ENCODE data around the gene RHBDF1. TPM values are rescaled to one million over a fixed set of nuclear protein-coding genes. Genes with fewer than 3 reads are reported as not detected.

RHBDF1 gene
- total and polyA plus RNA-seq, 9 of the 15 experiments (the other 6 are each of a cell fraction or from before 2014, with no cell fraction given), result 1.0 to 8.2 (median 4.2) TPM

DNA sequence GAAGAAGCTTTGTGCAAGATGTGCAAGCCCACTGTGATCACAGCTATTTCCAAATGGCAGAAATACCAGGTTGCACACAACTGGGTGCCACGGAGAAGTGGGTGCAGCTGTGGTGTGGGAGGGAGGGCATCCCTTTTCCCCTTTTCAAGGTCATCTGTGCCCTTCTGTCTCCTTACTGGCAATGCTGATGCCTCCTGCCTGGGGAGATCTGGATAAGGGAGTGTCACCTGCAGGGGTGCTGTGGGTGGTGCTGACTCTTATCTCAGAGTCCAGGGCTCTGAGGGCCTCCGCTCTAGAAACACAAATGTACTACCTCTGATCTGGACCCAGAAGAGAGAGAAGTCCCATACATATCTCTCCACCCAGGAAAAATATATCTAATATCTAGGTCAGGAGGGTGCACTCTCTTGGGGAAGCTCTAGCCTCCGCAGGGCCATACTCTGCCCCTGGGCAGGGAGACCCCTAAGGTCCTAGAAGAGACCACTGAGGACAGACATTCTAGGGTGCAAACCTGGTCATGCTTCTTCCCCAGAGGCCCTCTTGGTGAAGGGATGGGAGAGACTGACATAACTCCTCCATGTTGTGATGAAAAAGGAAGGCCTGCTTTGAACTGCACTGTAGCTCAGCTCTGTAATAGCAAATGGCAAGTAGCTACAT lies 47.5 kb upstream of the RHBDF1 start (continued):
- TF ChIP-seq, protein P1, sequence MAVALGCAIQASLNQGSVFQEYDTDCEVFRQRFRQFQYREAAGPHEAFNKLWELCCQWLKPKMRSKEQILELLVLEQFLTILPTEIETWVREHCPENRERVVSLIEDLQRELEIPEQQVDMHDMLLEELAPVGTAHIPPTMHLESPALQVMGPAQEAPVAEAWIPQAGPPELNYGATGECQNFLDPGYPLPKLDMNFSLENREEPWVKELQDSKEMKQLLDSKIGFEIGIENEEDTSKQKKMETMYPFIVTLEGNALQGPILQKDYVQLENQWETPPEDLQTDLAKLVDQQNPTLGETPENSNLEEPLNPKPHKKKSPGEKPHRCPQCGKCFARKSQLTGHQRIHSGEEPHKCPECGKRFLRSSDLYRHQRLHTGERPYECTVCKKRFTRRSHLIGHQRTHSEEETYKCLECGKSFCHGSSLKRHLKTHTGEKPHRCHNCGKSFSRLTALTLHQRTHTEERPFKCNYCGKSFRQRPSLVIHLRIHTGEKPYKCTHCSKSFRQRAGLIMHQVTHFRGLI (CRISPR knock-in tag; IDR thresholded peaks at IDR 0.05), result 0 out of 2 replicates have a peak, but pooled peaks have one; percentile 43
- TF ChIP-seq ZNF277 (CRISPR knock-in tag; IDR thresholded peaks at IDR 0.05; ENCODE audit: borderline replicate concordance), result no peak
- TF ChIP-seq NFATC3 (IDR thresholded peaks at IDR 0.05), result no peak
- TF ChIP-seq E2F3 (CRISPR knock-in tag; IDR thresholded peaks at IDR 0.05), result no peak
- TF ChIP-seq, protein P2, sequence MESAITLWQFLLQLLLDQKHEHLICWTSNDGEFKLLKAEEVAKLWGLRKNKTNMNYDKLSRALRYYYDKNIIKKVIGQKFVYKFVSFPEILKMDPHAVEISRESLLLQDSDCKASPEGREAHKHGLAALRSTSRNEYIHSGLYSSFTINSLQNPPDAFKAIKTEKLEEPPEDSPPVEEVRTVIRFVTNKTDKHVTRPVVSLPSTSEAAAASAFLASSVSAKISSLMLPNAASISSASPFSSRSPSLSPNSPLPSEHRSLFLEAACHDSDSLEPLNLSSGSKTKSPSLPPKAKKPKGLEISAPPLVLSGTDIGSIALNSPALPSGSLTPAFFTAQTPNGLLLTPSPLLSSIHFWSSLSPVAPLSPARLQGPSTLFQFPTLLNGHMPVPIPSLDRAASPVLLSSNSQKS (CRISPR knock-in tag; IDR thresholded peaks at IDR 0.05), result no peak
- TF ChIP-seq ZNF143 (CRISPR knock-in tag; IDR thresholded peaks at IDR 0.05), result no peak; the same call in 1 of the 2 replicates
- no peak for TF ChIP-seq KAT7 (CRISPR knock-in tag; IDR thresholded peaks at IDR 0.05; ENCODE audit: borderline replicate concordance)
- peak; percentile 76; the same call in 1 of the 2 replicates for TF ChIP-seq ZNF766 (CRISPR knock-in tag; conservative IDR thresholded peaks at IDR 0.05)
- TF ChIP-seq, protein P3, sequence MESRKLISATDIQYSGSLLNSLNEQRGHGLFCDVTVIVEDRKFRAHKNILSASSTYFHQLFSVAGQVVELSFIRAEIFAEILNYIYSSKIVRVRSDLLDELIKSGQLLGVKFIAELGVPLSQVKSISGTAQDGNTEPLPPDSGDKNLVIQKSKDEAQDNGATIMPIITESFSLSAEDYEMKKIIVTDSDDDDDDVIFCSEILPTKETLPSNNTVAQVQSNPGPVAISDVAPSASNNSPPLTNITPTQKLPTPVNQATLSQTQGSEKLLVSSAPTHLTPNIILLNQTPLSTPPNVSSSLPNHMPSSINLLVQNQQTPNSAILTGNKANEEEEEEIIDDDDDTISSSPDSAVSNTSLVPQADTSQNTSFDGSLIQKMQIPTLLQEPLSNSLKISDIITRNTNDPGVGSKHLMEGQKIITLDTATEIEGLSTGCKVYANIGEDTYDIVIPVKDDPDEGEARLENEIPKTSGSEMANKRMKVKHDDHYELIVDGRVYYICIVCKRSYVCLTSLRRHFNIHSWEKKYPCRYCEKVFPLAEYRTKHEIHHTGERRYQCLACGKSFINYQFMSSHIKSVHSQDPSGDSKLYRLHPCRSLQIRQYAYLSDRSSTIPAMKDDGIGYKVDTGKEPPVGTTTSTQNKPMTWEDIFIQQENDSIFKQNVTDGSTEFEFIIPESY (CRISPR knock-in tag; IDR thresholded peaks at IDR 0.05), result no peak
- TF ChIP-seq ZNF124 (CRISPR knock-in tag; IDR thresholded peaks at IDR 0.05), result no peak
- no peak for TF ChIP-seq ZNF253 (CRISPR knock-in tag; conservative IDR thresholded peaks at IDR 0.05)
- TF ChIP-seq ZNF263 (CRISPR knock-in tag; IDR thresholded peaks at IDR 0.05; ENCODE audit: borderline replicate concordance), result no peak
- no peak for TF ChIP-seq ZBTB43 (CRISPR knock-in tag; IDR thresholded peaks at IDR 0.05)
- peak; percentile 76 for TF ChIP-seq PML (IDR thresholded peaks at IDR 0.05; ENCODE audit: low read length)
- TF ChIP-seq ZNF584 (CRISPR knock-in tag; IDR thresholded peaks at IDR 0.05; ENCODE audit: low read depth), result no peak
- no peak for TF ChIP-seq FOXM1 (IDR thresholded peaks at IDR 0.05; ENCODE audit: low read depth)
- TF ChIP-seq FOXM1 (CRISPR knock-in tag; IDR thresholded peaks at IDR 0.05; ENCODE audit: low read depth), result no peak
- TF ChIP-seq NCOA6 (IDR thresholded peaks at IDR 0.05), result no peak
- no peak for TF ChIP-seq ZNF561 (CRISPR knock-in tag; conservative IDR thresholded peaks at IDR 0.05)
- TF ChIP-seq SOX6 (IDR thresholded peaks at IDR 0.05), result peak; percentile 75; the same call in 1 of the 2 replicates
- TF ChIP-seq POLR2H (tag; IDR thresholded peaks at IDR 0.05; ENCODE audit: low read depth), result no peak
- TF ChIP-seq ZNF316 (IDR thresholded peaks at IDR 0.05), result no peak
- no peak for TF ChIP-seq KDM5B (IDR thresholded peaks at IDR 0.05; ENCODE audit: insufficient replicate concordance, low read depth, low read length)
